AG04449 (cell line): ENCODE data around the gene C11orf16.
"Not testable (repeated sequence)": the region's sequence is repeated elsewhere in the genome, so short reads cannot be mapped to it uniquely, and the experiment has no call there.

Experiments used
- CTCF ChIA-PET: fragments of 350-600 bp; formaldehyde crosslinking; extraction: SDS; loops from one replicate; lab custom pipeline; 2021; ENCODE audit warnings: antibody characterized with exemption; lab: Yijun Ruan, JAX
- POLR2A ChIA-PET: fragments of 400-600, 350-600 bp; formaldehyde crosslinking; extraction: SDS; loops from one replicate; lab custom pipeline; 2020; ENCODE audit warnings: antibody characterized with exemption, inconsistent platforms; lab: Yijun Ruan, JAX
- DNase-seq: peaks from one replicate; pipeline ENCODE4 v3.0.0-alpha.2; 2010; ENCODE audit warnings: low read depth, low spot score
- H3K4me3 ChIP-seq: 2 replicates; pipeline ENCODE4 v1.5.1; 2011; ENCODE audit warnings: low read depth, mild to moderate bottlenecking, control low read depth, low read length
- TF ChIP-seq, protein P1 (sequence below): IDR thresholded peaks from one replicate; pipeline ENCODE4 v1.5.1; 2011; ENCODE audit warnings: mild to moderate bottlenecking, moderate library complexity, low read length, control low read depth, inconsistent platforms; ENCODE audit not compliant: insufficient read depth; ENCODE audit errors: missing control alignments

Gene C11orf16

GRCh38 chr11:8886322-8886721, 46.4 kb downstream of the C11orf16 start:
- POLR2A ChIA-PET, result no interaction called here
- no peak overlapping the region for H3K4me3 ChIP-seq
- DNase-seq, result no peak
- CTCF ChIA-PET, result no interaction called here
- TF ChIP-seq, protein P1, sequence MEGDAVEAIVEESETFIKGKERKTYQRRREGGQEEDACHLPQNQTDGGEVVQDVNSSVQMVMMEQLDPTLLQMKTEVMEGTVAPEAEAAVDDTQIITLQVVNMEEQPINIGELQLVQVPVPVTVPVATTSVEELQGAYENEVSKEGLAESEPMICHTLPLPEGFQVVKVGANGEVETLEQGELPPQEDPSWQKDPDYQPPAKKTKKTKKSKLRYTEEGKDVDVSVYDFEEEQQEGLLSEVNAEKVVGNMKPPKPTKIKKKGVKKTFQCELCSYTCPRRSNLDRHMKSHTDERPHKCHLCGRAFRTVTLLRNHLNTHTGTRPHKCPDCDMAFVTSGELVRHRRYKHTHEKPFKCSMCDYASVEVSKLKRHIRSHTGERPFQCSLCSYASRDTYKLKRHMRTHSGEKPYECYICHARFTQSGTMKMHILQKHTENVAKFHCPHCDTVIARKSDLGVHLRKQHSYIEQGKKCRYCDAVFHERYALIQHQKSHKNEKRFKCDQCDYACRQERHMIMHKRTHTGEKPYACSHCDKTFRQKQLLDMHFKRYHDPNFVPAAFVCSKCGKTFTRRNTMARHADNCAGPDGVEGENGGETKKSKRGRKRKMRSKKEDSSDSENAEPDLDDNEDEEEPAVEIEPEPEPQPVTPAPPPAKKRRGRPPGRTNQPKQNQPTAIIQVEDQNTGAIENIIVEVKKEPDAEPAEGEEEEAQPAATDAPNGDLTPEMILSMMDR, result no peak

DNA sequence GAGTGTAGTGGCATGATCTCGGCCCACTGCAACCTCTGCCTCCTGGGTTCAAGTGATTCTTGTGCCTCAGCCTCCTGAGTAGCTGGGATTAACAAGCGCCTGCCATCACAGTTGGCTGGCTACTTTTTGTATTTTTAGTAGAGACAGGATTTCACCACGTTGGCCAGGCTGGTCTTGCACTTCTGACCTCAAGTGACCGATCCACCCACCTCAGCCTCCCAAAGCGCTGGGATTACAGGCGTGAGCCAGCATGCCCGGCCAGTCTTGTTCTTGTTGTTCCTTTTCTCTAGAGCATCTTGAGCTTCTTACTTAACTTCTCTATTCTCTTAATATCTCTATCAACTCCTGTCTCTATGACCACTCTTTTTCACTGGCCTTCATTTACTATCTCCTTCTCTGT, 51.2 kb downstream of the C11orf16 start:
- H3K4me3 ChIP-seq, DNase-seq, POLR2A ChIA-PET: not testable (repeated sequence)
- CTCF ChIA-PET, result interaction anchor here (2.1 kb wide), 1 partner anchor 10 kb away, joined by 6 read pairs; no protein-coding TSS in a partner anchor

GRCh38 chr11:8878771-8879170, 54.0 kb downstream of the C11orf16 start:
- DNase-seq, result no peak
- TF ChIP-seq, protein P1, result no peak
- ChIA-PET POLR2A (no interaction called here), CTCF (no interaction called here)
- H3K4me3 ChIP-seq, result no peak overlapping the region

DNA sequence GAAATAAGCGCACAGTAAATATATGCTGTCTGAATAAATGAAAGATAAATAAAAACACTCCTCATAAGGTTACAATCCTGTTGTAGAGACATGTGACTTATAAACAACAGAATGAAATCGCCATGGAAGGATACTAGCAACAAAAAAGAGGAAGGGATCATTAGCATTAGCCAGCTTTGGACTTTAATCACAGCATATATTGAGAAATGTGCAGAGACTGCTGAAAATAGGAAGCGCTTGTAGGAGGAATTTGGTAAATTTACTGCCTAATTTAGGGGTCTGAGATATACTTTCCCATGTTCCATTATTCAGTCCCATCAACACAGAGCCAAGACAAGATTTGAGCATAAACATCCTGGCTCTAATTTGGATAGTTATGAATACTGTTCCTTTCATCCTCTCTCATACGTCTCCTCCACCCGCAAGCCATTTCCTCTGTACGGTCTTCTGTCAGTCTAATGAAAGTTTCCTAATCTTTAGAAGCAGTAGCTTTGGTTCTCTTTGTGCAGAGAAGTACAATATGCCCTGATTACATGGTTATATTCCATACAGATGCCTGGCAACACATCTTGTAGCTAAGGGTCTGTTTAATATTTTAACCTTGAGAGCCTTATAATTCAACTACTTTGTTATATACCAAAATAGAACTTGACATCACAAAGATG, 58.9 kb downstream of the C11orf16 start:
- TF ChIP-seq, protein P1, result no peak
- no peak overlapping the region for H3K4me3 ChIP-seq
- DNase-seq, result no peak
- POLR2A ChIA-PET, result no interaction called here
- CTCF ChIA-PET, result interaction anchor here (1.0 to 1.4 kb wide), 3 partner anchors 9 to 86 kb away, joined by 3 to 4 read pairs (median 3); no protein-coding TSS in a partner anchor

DNA sequence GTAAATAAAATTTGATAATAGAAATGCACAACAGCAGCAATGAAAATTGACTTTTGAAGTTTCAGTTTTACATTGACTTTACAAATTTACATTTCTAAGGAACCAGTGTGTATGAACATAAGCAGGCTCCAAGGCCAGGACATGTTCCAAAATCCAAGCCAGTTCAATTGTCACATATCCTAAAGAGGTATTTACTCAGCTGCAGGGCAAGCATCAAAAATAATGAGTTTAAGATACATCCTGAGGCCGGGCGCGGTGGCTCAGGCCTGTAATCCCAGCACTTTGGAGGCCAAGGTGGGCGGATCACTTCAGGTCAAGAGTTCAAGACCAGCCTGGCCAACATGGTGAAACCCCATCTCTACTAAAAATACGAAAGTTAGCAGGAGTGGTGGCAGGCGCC, 60.8 kb downstream of the C11orf16 start:
- H3K4me3 ChIP-seq, result no peak overlapping the region
- CTCF ChIA-PET, result interaction anchor here (1.1 to 1.9 kb wide), 3 partner anchors 10 to 59 kb away, joined by 3 to 6 read pairs (median 5); no protein-coding TSS in a partner anchor
- POLR2A ChIA-PET, result interaction anchor here (0.7 to 2.2 kb wide), 18 partner anchors 35 to 300 kb away, joined by 3 to 10 read pairs (median 4); partner anchors contain the start of gene AKIP1
- no peak for DNase-seq
- TF ChIP-seq, protein P1, result no peak

- CTCF ChIA-PET, result interaction anchor here (1.1 to 1.7 kb wide), 4 partner anchors 10 to 88 kb away, joined by 3 to 10 read pairs (median 5); no protein-coding TSS in a partner anchor
- H3K4me3 ChIP-seq, result peak overlapping the region; percentile 77
- TF ChIP-seq, protein P1, result no peak
- no peak for DNase-seq
- POLR2A ChIA-PET, result interaction anchor here (0.7 to 2.2 kb wide), 19 partner anchors 36 to 300 kb away, joined by 3 to 10 read pairs (median 4); partner anchors contain the start of gene AKIP1
These were observed 61.5 kb downstream of the C11orf16 start for GRCh38 chr11:8871171-8871775.
